Measurements from ENCODE around the gene AHSG.
"Not testable (repeated sequence)": the region's sequence is repeated elsewhere in the genome, so short reads cannot be mapped to it uniquely, and the experiment has no call there.

AHSG gene

DNA sequence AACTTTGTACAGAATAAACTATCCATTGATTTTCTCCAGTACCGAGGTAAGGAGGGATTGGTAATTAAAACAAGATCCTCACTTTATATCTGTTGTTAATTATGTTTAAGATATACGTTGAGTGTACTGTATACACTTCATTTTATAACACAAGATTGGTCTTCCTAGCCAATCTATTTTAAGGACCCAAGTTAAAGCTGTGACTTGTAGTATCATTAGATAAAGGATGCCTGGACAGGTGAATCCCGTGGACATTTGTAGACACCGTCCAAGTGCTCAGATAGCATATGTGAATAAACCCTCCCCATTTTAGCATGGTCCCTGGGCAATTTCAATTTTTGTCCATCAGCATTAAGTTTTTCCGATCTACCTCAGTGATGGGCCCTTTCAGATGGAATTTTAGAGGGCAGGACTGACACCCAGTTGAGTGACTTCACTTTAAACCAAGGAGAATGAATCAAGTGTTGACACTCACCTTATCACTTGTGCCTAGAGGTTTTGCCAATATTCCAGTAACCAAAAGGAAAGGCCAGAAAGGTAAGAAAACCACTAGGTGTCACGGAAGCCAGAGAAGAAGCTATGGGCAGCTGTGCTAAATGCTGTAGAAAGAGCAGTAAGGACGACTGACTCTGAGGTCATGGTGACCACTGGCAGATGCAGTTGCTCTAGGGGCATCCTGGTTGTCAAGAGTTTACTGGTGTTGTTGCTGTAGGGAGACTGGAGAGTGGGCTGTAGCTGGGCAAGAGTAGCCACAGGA lies 9.2 kb downstream of the AHSG start:
- no peak for TF ChIP-seq POLR2A (IDR thresholded peaks at IDR 0.05; ENCODE audit: low read depth, low read length)
- TF ChIP-seq TAF1 (IDR thresholded peaks at IDR 0.05; ENCODE audit: borderline replicate concordance, low read depth, low read length): no peak
- TF ChIP-seq POLR2AphosphoS5 (IDR thresholded peaks at IDR 0.05; ENCODE audit: low read depth, low read length): no peak
- DNase-seq (ENCODE audit: insufficient read length) (no peak), FAIRE-seq (no peak)

DNA sequence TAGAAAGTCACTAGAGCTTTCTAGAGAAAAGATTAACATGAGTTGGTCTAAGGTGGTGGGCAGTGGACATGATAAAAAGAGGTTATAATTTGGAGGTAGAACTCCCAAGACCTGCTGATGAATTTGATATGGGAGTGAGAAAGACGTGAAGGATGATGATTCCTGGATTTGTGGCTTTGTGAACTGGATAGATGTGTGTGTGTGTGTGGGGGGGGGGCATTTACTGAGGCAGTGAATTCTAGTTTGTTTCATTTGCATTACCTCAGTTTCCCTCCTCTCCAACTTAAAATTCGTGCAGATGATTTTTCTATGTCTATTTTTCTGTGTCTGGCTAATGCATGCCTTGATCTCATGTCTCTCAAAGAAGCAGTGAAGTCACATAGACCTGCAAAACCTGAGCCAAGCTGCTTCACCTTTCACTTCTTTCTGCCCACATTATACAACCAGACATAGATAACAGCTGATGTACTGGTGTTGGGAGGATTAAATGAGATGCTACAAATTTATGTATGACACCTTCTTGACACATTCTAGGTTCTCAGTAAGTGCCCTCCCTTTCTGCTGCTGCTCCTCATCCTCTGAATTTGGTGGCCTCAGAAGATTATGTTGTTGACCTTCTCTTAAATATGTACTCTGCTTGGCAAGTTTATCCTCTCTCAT lies 9.9 kb downstream of the AHSG start:
- FAIRE-seq: no peak
- DNase-seq (ENCODE audit: insufficient read length): no peak
- no peak for TF ChIP-seq TAF1 (IDR thresholded peaks at IDR 0.05; ENCODE audit: borderline replicate concordance, low read depth, low read length)
- TF ChIP-seq POLR2AphosphoS5 (IDR thresholded peaks at IDR 0.05; ENCODE audit: low read depth, low read length): no peak
- no peak for TF ChIP-seq POLR2A (IDR thresholded peaks at IDR 0.05; ENCODE audit: low read depth, low read length)

DNA sequence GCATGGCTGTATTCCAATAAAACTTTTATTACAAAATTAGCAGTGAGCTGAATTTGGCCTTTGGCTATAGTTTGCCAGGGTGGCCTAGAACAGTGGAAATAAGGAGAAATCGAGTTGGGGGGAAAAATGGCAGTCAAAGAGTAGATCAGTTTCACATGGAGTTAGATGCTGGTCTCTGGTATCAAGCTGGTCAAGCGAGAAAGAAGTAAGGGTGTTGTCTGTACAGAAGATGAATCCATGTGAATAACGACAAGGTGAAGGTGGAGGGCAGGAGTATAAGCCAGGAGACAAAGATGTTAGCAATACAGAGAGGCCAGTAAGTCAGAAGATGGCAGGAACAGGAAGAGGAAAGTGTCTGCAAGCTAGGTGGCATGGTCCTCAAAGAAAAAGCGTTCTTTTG lies 11.7 kb downstream of the AHSG start:
- FAIRE-seq: no peak
- TF ChIP-seq POLR2A (IDR thresholded peaks at IDR 0.05; ENCODE audit: low read depth, low read length): no peak
- TF ChIP-seq POLR2AphosphoS5 (IDR thresholded peaks at IDR 0.05; ENCODE audit: low read depth, low read length): no peak
- TF ChIP-seq TAF1 (IDR thresholded peaks at IDR 0.05; ENCODE audit: borderline replicate concordance, low read depth, low read length): no peak
- DNase-seq (ENCODE audit: insufficient read length): no peak

DNA sequence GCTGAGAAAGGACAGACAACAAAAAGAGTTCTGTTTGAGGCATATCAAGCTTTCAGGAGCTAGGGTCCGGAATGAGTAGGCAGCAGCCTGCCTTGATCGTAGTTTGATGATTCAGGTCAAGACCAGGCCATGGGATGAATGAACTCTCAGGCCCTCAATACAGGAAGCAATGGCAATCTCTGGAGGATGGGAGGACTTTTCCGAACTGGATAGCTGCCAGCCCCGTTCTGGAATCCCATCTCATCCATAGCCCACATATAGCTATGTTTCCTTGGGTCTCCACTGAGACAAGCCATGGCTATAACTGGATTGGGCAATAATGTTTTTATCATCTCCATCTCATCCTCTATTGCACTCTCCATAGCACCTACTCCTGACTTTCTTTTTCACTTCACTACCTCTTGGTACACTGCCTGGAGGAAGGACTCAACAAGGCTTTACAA lies 12.8 kb downstream of the AHSG start:
- no peak for FAIRE-seq

DNA sequence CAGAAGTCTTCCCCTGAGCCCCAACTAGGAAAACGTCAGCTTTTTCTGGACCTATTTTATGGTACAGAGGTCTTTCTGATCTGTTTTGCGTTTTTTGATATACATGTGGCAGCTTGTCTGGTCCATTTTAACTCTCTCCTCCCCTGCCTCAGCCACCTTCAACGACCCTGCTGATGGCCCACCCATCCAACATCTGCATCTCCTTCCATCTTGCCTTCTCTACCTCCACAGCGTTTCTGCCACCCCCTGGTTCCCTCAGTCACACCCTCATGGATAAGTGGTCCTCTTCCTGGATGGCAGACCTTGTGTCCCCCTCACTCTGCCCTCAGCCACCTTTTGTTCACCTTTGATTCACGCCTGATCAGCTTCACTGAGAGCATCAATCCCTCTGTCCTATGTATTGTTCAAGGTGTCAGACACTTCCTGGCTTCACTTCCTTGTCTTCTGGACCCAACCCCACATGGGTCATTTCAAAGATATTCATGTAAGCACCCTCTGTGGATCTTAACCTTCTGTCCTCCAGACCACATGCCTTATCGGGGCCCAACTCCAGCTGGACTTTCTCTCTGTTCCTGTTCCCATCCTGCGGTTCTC lies 13.5 kb downstream of the AHSG start:
- FAIRE-seq (no peak), DNase-seq (ENCODE audit: insufficient read length) (no peak)
- TF ChIP-seq POLR2AphosphoS5 (IDR thresholded peaks at IDR 0.05; ENCODE audit: low read depth, low read length) (no peak), TAF1 (IDR thresholded peaks at IDR 0.05; ENCODE audit: borderline replicate concordance, low read depth, low read length) (no peak), POLR2A (IDR thresholded peaks at IDR 0.05; ENCODE audit: low read depth, low read length) (no peak)

More for the DNA sequence above, 12.8 kb downstream of the AHSG start:
- no peak for DNase-seq (ENCODE audit: insufficient read length)
- TF ChIP-seq POLR2A (IDR thresholded peaks at IDR 0.05; ENCODE audit: low read depth, low read length) (no peak), TAF1 (IDR thresholded peaks at IDR 0.05; ENCODE audit: borderline replicate concordance, low read depth, low read length) (no peak), POLR2AphosphoS5 (IDR thresholded peaks at IDR 0.05; ENCODE audit: low read depth, low read length) (no peak)

DNA sequence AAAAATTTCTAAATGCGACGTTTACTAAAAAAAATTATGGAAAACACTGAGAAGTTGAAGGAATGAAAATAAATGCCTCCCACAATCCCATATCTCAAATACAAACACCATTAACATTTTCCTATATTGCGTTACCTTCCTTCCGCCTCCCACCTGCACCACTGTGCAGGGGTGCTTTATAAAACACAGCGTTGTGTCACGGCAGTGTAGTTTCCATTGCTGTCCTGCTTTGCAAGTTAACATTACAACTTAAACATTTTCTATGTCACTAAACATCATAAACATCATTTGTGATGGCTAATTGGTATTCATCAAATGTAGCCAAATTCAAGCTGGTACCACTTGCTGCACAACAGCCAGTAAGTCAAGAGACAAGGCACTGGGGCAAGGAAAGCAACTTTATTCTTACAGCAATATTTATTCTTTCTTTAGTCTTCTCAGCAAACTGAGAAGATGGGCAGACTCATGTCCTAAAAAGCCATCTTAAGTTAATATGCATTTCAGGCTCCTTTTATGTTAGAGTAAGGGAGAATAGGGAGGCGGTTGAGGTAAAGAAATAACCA lies 15.1 kb downstream of the AHSG start:
- no peak for FAIRE-seq
- DNase-seq (ENCODE audit: insufficient read length): no peak
- TF ChIP-seq POLR2AphosphoS5 (IDR thresholded peaks at IDR 0.05; ENCODE audit: low read depth, low read length) (no peak), TAF1 (IDR thresholded peaks at IDR 0.05; ENCODE audit: borderline replicate concordance, low read depth, low read length) (no peak), POLR2A (IDR thresholded peaks at IDR 0.05; ENCODE audit: low read depth, low read length) (no peak)

DNA sequence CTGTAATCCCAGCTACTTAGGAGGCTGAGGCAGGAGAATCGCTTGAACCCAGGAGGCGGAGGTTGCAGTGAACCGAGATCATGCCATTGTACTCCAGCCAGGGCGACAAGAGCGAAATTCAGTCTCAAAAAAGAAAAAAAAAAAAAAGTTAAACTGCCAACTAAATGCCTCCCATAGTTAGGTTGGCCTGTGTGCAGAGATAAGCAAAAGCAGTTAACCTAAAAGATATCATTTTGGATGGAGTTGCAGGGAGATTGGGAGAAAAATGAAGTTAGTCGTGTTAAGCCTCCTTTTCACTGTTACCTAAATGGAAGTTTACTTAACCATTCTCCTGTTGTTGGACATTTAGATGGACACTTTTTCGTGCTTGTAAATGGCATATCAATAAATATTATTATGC lies 15.9 kb downstream of the AHSG start:
- TF ChIP-seq POLR2A (IDR thresholded peaks at IDR 0.05; ENCODE audit: low read depth, low read length) (no peak), TAF1 (IDR thresholded peaks at IDR 0.05; ENCODE audit: borderline replicate concordance, low read depth, low read length) (no peak), POLR2AphosphoS5 (IDR thresholded peaks at IDR 0.05; ENCODE audit: low read depth, low read length) (no peak)
- DNase-seq (ENCODE audit: insufficient read length) (no peak), FAIRE-seq (no peak)

DNA sequence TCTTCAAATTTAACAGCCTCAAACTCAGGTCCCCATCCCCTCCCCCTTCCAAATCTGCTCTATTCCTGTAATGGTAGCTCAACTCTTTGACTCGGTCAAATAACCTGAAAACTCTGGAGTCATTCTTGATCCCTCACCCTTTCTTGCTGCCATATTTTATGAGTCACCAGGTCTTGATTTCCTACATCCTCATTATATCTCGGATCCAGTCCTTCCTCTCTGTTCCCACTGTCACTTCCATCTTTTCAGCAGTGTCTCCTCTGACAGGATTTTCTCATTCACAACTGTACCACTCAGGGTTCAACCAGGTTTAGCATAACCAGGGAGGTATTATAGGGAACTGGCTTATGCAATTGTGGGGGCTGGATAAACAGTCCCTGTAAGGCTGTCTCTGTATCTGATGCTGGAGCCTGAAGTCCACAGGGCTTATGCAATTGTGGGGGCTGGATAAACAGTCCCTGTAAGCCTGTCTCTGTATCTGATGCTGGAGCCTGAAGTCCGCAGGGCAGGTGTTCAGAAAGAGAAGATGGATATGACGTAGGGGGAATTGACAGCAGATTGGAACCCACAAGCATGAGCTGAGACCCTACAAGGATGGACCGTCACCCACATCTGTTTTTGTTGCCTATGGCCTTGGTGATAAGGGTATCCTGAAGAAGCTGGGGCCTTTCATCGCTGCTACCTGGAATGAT lies 18.2 kb downstream of the AHSG start:
- no peak for TF ChIP-seq POLR2AphosphoS5 (IDR thresholded peaks at IDR 0.05; ENCODE audit: low read depth, low read length)
- no peak for TF ChIP-seq TAF1 (IDR thresholded peaks at IDR 0.05; ENCODE audit: borderline replicate concordance, low read depth, low read length)
- TF ChIP-seq POLR2A (IDR thresholded peaks at IDR 0.05; ENCODE audit: low read depth, low read length): no peak
- DNase-seq (ENCODE audit: insufficient read length): no peak
- no peak for FAIRE-seq

DNA sequence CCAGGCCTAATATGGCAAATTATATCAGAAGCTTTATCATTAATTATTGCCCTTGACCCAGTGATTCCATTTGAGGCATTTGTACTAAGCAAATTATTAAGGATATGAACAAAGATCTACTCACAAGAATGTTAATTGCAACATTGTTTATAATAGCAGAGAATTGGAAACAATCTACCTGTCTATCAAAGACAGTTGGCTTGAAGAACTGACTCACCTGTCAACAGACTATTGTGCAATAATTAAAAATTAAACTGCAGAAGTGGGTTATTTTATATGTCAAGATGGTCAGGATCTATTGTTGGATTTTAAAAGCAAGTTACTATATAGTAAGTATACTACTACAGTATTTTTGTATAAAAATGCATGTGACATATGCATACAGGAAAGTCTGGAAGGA lies 20.6 kb downstream of the AHSG start:
- TF ChIP-seq POLR2A (IDR thresholded peaks at IDR 0.05; ENCODE audit: low read depth, low read length) (no peak), TAF1 (IDR thresholded peaks at IDR 0.05; ENCODE audit: borderline replicate concordance, low read depth, low read length) (no peak), POLR2AphosphoS5 (IDR thresholded peaks at IDR 0.05; ENCODE audit: low read depth, low read length) (no peak)
- FAIRE-seq (no peak), DNase-seq (ENCODE audit: insufficient read length) (no peak)

DNA sequence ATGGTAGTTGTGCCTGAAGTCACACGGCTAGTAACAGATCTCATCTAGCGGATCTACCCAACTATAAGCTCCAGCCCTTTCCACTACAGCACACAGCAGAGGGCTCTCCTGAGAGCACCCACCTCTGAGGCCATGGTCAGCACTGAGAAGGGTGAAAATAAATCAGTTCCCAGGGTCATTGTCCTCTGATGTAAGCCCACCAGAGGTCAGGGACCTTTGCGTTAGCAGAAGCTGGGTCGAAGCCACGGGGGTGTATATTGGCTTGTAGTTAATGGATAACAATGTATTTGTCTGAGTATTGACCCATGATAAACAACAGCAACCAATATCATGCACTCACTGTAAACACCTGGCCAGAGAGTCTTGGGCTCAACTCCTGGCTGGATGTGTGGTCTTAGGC lies 21.3 kb downstream of the AHSG start:
- FAIRE-seq; DNase-seq (ENCODE audit: insufficient read length): not testable (repeated sequence)

DNA sequence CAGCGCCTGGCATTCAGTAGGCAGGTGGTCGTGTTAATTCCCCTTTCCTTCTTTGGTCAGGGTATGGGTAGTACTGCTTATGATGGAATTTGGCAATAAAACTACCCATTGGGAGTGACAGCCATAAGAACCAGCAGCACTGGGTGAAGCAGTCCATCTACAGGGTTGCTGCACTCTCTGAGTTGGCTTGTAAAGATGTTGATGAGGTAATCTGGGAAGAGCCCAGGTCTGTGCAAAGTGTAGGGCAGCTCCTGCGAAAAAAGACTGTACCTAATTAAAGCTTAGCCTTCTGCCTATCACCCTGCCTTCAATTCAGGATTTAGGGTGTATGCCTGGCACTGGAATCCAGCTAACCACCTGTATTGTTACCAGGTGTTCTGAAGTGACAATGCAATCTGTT lies 22.7 kb downstream of the AHSG start:
- TF ChIP-seq POLR2A (IDR thresholded peaks at IDR 0.05; ENCODE audit: low read depth, low read length): no peak
- TF ChIP-seq TAF1 (IDR thresholded peaks at IDR 0.05; ENCODE audit: borderline replicate concordance, low read depth, low read length): no peak
- no peak for TF ChIP-seq POLR2AphosphoS5 (IDR thresholded peaks at IDR 0.05; ENCODE audit: low read depth, low read length)
- DNase-seq (ENCODE audit: insufficient read length) (no peak), FAIRE-seq (no peak)
